Islet precursor cell (in vitro differentiated cells): ENCODE measurements around the gene STK25.
"Not testable (repeated sequence)": the region's sequence is repeated elsewhere in the genome, so short reads cannot be mapped to it uniquely, and the experiment has no call there.

Experiments
- DNase-seq: peaks from one replicate; pipeline ENCODE4 v3.0.0-alpha.2; 2018

The STK25 gene

GRCh38 chr2:241461693-241462677 lies 46.4 kb downstream of the STK25 start:
- no peak for DNase-seq

- no peak for DNase-seq
Measured at GRCh38 chr2:241460631-241461030, 47.8 kb downstream of the STK25 start.

- no peak for DNase-seq
Measured at GRCh38 chr2:241459520-241459919, 48.9 kb downstream of the STK25 start.

DNA sequence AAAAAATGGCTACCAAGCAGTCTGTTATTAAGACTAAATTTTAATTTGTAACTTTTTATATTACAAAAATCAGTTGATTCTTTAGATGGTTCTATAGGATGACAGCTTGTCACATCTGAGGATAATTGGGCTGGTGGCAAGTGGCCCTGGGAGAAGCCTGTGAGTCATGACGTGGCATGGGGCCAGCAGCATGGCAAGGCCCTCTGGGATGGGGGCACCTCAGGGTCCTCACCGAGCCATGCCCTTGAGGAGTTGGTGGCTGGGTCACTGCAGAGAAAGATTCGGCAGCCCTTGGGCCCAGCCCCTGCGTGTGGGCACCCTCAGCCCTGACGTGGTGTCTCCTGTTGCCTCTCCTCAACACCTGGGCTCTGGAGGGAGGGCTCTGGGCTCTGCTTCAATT lies 49.7 kb downstream of the STK25 start:
- no peak for DNase-seq

DNA sequence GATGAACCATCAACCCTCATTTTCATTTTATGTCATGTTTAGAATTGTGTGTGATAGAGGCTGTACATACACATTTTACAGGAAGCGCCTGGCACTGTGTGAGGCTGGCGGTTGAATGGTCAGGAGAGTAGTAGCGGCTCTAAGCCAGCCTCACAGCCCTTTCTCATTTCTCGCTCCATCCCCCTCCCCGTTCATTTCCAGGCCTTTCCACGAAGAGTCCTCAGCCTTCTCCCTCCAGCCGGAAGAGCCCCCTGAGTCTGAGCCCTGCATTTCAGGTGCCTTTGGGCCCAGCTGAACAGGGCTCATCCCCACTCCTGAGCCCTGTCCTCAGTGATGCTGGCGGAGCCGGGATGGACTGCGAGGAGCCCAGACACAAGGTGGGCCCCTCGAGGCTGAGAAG lies 51.8 kb downstream of the STK25 start:
- DNase-seq, result no peak

DNA sequence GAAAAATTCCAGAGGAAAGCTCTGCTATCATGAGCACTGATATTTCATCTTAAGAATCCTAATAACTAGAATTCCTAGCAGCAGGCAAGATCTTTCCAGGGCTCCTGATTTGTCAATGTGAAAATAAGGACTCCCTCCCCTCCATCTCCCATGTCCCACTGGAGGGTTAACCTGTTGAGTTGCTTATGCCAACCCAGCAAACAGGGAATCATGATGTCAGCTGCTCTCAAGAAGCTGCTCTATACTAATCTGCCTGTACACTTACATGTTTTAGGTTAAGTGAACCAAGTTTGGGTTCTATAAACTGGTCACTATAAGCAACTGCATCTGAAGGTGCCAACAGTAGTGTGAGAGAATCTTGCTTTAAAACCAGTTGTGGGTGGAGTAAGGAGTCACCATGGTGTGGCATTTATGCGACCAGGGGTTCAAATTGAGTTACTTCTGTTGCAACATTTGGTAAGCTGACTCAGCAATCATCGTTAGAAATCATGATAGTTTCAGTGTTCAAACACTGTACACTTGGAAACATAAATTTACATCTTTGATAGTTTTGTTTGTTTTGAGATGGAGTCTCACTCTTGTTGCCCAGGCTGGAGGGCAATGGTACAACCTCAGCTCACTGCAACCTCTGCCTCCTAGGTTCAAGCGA lies 53.4 kb downstream of the STK25 start:
- DNase-seq, result no peak

GRCh38 chr2:241453919-241454318 lies 54.5 kb downstream of the STK25 start:
- DNase-seq, result not testable (repeated sequence)

DNA sequence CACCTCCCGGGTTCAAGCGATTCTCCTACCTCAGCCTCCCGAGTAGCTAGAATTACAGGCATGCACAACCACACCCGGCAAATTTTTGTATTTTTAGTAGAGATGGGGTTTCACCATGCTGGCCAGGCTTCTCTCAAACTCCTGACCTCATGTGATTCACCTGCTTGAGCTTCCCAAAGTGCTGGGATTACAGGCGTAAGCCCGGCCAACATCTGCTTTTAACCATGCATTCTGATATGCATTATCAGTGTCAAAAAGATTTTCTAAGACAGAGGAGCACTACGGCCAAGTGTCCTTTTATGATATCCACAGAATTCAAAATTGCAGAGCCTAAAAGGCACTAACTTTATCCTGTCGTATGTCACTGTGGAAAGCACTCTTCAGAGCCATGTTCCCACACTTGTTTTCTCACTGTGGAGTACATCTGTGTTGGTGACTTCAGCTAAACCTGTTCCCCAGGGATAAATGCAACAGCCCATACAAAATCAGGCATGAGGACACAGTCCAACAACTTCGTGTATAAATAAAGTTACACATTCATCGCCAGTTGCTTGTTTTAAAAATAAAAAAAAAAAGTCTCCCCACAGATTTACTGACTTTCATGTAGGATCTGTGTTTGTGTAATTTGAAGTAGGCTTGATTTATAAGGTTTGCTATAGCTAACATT lies 56.4 kb downstream of the STK25 start:
- no peak for DNase-seq

DNA sequence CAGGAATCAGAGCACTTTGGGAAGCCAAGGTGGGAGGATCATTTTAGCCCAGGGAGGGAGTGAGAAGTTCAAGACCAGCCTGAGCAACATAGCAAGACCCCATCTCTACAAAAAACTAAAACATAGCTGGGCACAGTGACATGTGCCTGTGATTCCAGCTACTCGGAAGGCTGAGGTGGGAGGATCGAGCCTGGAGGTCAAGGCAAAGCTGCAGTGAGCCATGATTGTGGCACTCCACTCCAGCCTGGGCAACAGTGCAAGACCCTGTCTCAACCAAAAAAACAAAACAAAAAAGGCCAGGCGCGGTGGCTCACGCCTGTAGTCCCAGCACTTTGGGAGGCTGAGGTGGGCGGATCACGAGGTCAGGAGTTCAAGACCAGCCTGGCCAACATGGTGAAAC lies 58.3 kb downstream of the STK25 start:
- not testable (repeated sequence) for DNase-seq

GRCh38 chr2:241445426-241445825 lies 63.0 kb downstream of the STK25 start:
- no peak for DNase-seq

DNA sequence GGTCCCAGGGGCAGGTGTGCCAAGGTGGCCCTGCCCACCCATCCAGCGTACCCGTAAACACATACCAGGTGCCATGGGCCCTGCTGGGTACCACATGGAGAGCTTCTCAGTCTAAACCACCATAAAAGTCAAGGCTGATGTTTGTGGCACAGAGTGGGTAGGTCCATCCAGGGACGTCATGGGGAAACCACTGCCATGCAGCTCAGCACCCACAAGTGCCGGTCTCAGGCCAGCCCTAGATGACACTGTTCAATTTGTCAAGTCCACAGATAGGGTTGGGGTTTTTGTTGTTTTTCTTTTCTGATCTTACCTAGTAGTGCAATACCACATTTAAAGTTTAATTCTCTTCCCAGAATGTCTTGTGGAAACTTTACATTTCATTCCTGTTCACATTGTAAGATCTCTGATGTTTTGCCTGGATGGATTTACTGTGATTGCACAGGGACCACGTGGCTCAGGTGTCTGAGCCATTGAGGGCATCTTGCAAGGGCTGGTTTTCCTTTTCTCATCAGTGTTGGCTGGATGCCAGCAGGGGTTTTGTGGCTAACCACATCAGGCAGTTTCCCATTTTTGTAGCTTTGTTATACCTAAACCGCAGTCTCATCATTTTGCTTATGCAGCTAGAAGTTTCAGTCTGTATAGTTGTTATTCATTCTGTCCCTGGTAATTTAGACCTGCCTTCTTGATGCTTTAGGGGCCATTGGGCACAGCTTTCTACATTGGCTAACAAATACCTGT lies 64.7 kb downstream of the STK25 start:
- no peak for DNase-seq
